Progenitor cell of endocrine pancreas (in vitro differentiated cells): ENCODE measurements around the gene LTBP3. TPM values are rescaled to one million over a fixed set of nuclear protein-coding genes. Genes with fewer than 3 reads are reported as not detected.

ENCODE experiments used
- DNase-seq: peaks from one replicate; pipeline ENCODE4 v3.0.0; 2021; ENCODE audit warnings: low spot score; ENCODE audit not compliant: unreplicated experiment
- H3K27ac Mint-ChIP-seq: 2 replicates; pipeline ENCODE4 v1.8.0; 2021; ENCODE audit warnings: mild to moderate bottlenecking, moderate library complexity, mixed read lengths
- H3K27me3 Mint-ChIP-seq: 2 replicates; pipeline ENCODE4 v1.8.0; 2021; ENCODE audit warnings: mixed read lengths
- H3K36me3 Mint-ChIP-seq: 2 replicates; pipeline ENCODE4 v1.8.0; 2022; ENCODE audit warnings: mixed read lengths; ENCODE audit not compliant: insufficient read depth
- H3K4me1 Mint-ChIP-seq: 2 replicates; pipeline ENCODE4 v1.8.0; 2021; ENCODE audit warnings: low read depth, mixed read lengths
- H3K4me3 Mint-ChIP-seq: 2 replicates; pipeline ENCODE4 v1.8.0; 2021; ENCODE audit warnings: low read depth, mild to moderate bottlenecking, moderate library complexity, mixed read lengths
- H3K9me3 Mint-ChIP-seq: 2 replicates; pipeline ENCODE4 v1.8.0; 2021; ENCODE audit warnings: low read depth, mixed read lengths
- total RNA-seq: library from RNA; stranded (reverse); gene quantifications from 2 replicates; pipeline ENCODE4 v1.2.1, GENCODE V29; 2021
- TF ChIP-seq, protein P1 (sequence below): fragments of 200-600 bp; sonication (generic); IDR thresholded peaks from one replicate; pipeline ENCODE4 v1.5.0; 2021; ENCODE audit warnings: antibody characterized with exemption, mild to moderate bottlenecking; ENCODE audit not compliant: unreplicated experiment

The LTBP3 gene
- total RNA-seq, 1 donor from 2014 or later, result 55.3 TPM

GRCh38 chr11:65598258-65598699 lies 40.1 kb upstream of the LTBP3 start:
- TF ChIP-seq, protein P1, sequence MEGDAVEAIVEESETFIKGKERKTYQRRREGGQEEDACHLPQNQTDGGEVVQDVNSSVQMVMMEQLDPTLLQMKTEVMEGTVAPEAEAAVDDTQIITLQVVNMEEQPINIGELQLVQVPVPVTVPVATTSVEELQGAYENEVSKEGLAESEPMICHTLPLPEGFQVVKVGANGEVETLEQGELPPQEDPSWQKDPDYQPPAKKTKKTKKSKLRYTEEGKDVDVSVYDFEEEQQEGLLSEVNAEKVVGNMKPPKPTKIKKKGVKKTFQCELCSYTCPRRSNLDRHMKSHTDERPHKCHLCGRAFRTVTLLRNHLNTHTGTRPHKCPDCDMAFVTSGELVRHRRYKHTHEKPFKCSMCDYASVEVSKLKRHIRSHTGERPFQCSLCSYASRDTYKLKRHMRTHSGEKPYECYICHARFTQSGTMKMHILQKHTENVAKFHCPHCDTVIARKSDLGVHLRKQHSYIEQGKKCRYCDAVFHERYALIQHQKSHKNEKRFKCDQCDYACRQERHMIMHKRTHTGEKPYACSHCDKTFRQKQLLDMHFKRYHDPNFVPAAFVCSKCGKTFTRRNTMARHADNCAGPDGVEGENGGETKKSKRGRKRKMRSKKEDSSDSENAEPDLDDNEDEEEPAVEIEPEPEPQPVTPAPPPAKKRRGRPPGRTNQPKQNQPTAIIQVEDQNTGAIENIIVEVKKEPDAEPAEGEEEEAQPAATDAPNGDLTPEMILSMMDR, result no peak
- H3K27me3 Mint-ChIP-seq, result peaks cover 13% of the 10 kb centered on the region
- H3K4me1 Mint-ChIP-seq, result no peaks in the 10 kb centered on the region
- no peak overlapping the region for H3K27ac Mint-ChIP-seq
- peaks cover 3% of the 10 kb centered on the region for H3K36me3 Mint-ChIP-seq
- no peaks in the 10 kb centered on the region for H3K9me3 Mint-ChIP-seq
- DNase-seq, result no peak
- H3K4me3 Mint-ChIP-seq, result no peak overlapping the region

GRCh38 chr11:65596520-65596919 lies 38.4 kb upstream of the LTBP3 start:
- Mint-ChIP-seq H3K27me3 (peaks cover 25% of the 10 kb centered on the region), H3K27ac (no peak overlapping the region), H3K4me1 (no peaks in the 10 kb centered on the region), H3K4me3 (no peak overlapping the region), H3K9me3 (no peaks in the 10 kb centered on the region), H3K36me3 (peaks cover 2% of the 10 kb centered on the region)
- TF ChIP-seq, protein P1, result no peak
- DNase-seq, result no peak

DNA sequence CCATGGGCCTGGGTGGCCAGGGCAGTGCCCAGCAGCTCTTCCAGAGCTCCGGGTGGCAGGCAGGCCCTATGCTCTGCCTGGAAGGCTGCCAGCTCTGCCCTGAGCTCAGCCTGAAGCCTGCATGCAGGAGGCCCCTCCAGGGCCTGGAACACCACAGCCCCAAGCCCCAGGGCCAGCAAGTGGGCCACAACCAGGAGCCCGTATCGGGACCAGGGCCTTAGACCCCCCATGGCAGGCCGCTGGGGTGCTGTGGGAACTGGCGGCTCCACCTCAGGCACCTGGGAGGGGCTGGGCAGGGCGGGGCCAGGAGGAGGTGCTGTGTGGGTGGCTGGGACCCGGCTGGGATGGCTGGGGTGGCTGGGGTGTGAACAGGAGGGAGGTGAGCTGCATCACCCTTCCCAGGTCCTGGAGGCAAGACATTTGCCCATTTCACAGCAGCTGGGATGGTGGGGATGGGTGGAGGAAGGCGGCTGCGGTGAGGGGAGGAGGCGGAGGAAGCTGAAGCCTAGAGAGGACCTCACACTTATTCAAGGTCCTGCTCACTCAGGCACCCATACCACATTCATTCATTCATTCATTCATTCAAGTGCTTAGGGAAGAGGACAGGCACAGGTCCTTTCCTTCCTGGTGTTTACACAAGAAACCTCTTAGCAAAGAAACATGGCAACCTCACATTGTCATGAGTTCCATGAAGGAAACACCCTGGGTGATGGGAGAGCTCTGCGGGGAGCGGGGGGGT lies 37.6 kb upstream of the LTBP3 start, which contains the start of gene KCNK7:
Gene KCNK7, minus strand, starts transcription at position 258 of the 739 bp plus-strand sequence. Its CDS starts 28 bp downstream, at position 230.
- TF ChIP-seq, protein P1, result no peak
- Mint-ChIP-seq H3K27ac (no peak within 1 kb of the TSS), H3K27me3 (peaks cover 31% of the 10 kb centered on the region), H3K9me3 (no peaks in the 10 kb centered on the region), H3K4me3 (no peak within 1 kb of the TSS), H3K36me3 (peaks cover 2% of the 10 kb centered on the region), H3K4me1 (no peaks in the 10 kb centered on the region)
- no peak for DNase-seq

- H3K4me1 Mint-ChIP-seq, result no peaks in the 10 kb centered on the region
- no peak overlapping the region for H3K27ac Mint-ChIP-seq
- H3K9me3 Mint-ChIP-seq, result no peaks in the 10 kb centered on the region
- peaks cover 36% of the 10 kb centered on the region for H3K27me3 Mint-ChIP-seq
- H3K4me3 Mint-ChIP-seq, result no peak overlapping the region
- TF ChIP-seq, protein P1, result no peak
- no peak for DNase-seq
- peaks cover 4% of the 10 kb centered on the region for H3K36me3 Mint-ChIP-seq
Measured at GRCh38 chr11:65595131-65595530, 37.0 kb upstream of the LTBP3 start.

DNA sequence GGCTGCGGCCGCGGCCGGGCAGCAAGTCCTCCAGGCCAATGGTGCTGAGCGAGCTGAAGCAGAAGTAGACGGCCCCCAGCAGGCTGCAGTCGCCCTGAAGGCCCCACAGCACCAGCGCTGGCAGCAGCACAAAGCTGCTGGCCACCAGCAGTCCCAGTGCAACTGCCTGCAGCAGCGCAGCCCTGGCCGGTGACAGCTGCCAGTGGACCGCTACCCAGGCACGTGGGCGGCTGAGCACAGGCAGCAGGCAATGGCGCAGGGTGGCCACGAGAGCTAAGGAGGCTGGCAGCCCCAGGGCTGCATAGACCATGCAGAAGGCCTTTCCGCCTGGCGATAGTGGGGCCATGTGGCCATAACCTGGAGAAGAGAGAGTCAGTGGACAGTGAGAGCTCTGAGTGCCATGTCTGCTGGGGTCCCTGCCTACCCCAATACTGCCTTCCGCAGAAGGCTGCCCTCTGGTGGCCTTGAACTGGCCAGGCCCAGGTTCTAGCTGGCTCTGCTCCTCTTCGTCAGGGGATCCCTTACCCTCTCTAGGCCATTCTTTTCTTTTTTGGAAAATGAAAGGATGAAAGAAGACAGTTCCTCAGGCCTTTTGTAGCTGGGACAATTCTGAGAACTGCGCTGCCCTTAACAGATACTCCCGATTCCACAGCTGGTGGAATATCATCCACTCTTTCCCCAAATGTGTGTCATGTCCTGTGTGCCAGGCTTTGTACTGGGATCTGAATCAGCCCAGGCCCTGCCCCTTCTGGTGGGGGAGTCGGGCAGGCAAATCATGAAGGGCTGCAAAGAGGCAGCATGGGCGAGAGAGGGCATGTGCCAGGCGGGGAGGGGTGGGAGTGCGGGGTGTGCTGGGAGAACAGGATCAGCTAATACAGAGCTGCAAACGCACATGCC lies 35.6 kb upstream of the LTBP3 start:
- no peak for DNase-seq
- Mint-ChIP-seq H3K4me3 (no peak overlapping the region), H3K36me3 (peaks cover 4% of the 10 kb centered on the region), H3K27me3 (peaks cover 44% of the 10 kb centered on the region), H3K4me1 (no peaks in the 10 kb centered on the region), H3K27ac (no peak overlapping the region), H3K9me3 (no peaks in the 10 kb centered on the region)
- TF ChIP-seq, protein P1, result peak; percentile 56
